DND-41 (cell line): ENCODE results near the gene XPR1.

Experiments used
- EZH2 ChIP-seq: IDR thresholded peaks from 3 replicates; pipeline ENCODE4 v1.6.1; 2012; ENCODE audit warnings: borderline replicate concordance, low read depth, mild to moderate bottlenecking, moderate library complexity, low read length, inconsistent platforms; ENCODE audit not compliant: severe bottlenecking
- TF ChIP-seq, protein P1 (sequence below): IDR thresholded peaks from 2 replicates; pipeline ENCODE4 v1.5.1; 2012; ENCODE audit warnings: borderline replicate concordance, low read length, moderate library complexity, mild to moderate bottlenecking; ENCODE audit not compliant: poor library complexity, severe bottlenecking; ENCODE audit errors: extremely low read depth

DNA sequence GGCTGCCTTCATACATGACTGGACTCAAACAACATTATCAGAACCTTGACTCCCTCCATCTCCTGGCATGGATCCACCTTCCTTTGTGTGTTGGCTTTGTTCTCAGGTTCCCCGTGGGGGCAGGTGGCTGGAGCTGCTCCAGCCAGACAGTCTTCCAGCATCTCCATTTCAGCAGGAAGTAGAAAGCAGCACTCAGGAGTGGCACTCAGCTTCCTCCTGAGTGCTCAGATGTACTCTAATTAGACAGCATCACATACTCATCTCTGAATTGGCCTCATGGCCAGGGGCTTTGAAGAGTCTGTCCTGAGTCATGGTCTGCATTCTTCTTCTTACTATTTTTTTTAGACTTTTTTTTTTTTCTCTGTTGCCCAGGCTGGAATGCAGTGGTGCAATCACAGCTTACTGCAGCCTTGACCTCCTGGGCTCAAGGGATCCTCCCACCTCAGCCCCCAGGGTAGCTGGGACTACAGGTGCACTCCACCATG is 45.1 kb upstream of the XPR1 start:
- TF ChIP-seq EZH2: no peak
- TF ChIP-seq, protein P1, sequence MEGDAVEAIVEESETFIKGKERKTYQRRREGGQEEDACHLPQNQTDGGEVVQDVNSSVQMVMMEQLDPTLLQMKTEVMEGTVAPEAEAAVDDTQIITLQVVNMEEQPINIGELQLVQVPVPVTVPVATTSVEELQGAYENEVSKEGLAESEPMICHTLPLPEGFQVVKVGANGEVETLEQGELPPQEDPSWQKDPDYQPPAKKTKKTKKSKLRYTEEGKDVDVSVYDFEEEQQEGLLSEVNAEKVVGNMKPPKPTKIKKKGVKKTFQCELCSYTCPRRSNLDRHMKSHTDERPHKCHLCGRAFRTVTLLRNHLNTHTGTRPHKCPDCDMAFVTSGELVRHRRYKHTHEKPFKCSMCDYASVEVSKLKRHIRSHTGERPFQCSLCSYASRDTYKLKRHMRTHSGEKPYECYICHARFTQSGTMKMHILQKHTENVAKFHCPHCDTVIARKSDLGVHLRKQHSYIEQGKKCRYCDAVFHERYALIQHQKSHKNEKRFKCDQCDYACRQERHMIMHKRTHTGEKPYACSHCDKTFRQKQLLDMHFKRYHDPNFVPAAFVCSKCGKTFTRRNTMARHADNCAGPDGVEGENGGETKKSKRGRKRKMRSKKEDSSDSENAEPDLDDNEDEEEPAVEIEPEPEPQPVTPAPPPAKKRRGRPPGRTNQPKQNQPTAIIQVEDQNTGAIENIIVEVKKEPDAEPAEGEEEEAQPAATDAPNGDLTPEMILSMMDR: no peak
